Astrocyte of the cerebellum (primary cell): Measurements from ENCODE around the gene RHCE.
A peak's percentile ranks its signal among the peaks of the same experiment; 100 is the strongest.
"Not testable (repeated sequence)": the region's sequence is repeated elsewhere in the genome, so short reads cannot be mapped to it uniquely, and the experiment has no call there.

ENCODE experiments used
- DNase-seq: peaks from one replicate; pipeline ENCODE4 v3.0.0-alpha.2; 2011; ENCODE audit warnings: low read depth
- H3K4me3 ChIP-seq: 2 replicates; pipeline ENCODE4 v1.5.1; 2011; ENCODE audit warnings: mild to moderate bottlenecking, low read depth, low read length, moderate library complexity
- CTCF ChIP-seq: IDR thresholded peaks from 2 replicates; pipeline ENCODE4 v1.5.1; 2012; ENCODE audit warnings: low read length, low read depth, moderate library complexity, mild to moderate bottlenecking; ENCODE audit errors: missing control alignments
- in situ Hi-C: cut with HindIII; loops from 2 replicates; pipeline ENCODE4 v1.10.0; 2017; ENCODE audit warnings: low sequenced_read_pairs

Gene RHCE

GRCh38 chr1:25402947-25403803 is 17.4 kb downstream of the RHCE start:
- TF ChIP-seq CTCF: peak; percentile 15
- in situ Hi-C loops, H3K4me3 ChIP-seq, DNase-seq: not testable (repeated sequence)

GRCh38 chr1:25398079-25398478 is 22.5 kb downstream of the RHCE start:
- in situ Hi-C loops, DNase-seq, H3K4me3 ChIP-seq: not testable (repeated sequence)

- H3K4me3 ChIP-seq, in situ Hi-C loops, DNase-seq: not testable (repeated sequence)
Measured at GRCh38 chr1:25397549-25397948, 23.1 kb downstream of the RHCE start.

- no peak overlapping the region for H3K4me3 ChIP-seq
- in situ Hi-C loops: no loop called here
- no peak for DNase-seq
- TF ChIP-seq CTCF: no peak
Measured at GRCh38 chr1:25392841-25393240, 27.8 kb downstream of the RHCE start.

GRCh38 chr1:25389721-25390120 is 30.9 kb downstream of the RHCE start:
- H3K4me3 ChIP-seq, in situ Hi-C loops, DNase-seq: not testable (repeated sequence)

- DNase-seq, H3K4me3 ChIP-seq, in situ Hi-C loops: not testable (repeated sequence)
Measured at GRCh38 chr1:25388691-25389090, 31.9 kb downstream of the RHCE start.

- DNase-seq, in situ Hi-C loops, H3K4me3 ChIP-seq: not testable (repeated sequence)
Measured at GRCh38 chr1:25387096-25387495, 33.5 kb downstream of the RHCE start.

GRCh38 chr1:25383875-25384274 is 36.8 kb downstream of the RHCE start:
- in situ Hi-C loops, DNase-seq, H3K4me3 ChIP-seq: not testable (repeated sequence)

- H3K4me3 ChIP-seq, DNase-seq, in situ Hi-C loops: not testable (repeated sequence)
Measured at GRCh38 chr1:25383090-25383489, 37.5 kb downstream of the RHCE start.

GRCh38 chr1:25382543-25382942 is 38.1 kb downstream of the RHCE start:
- in situ Hi-C loops, H3K4me3 ChIP-seq, DNase-seq: not testable (repeated sequence)

- in situ Hi-C loops, H3K4me3 ChIP-seq, DNase-seq: not testable (repeated sequence)
Measured at GRCh38 chr1:25378367-25378766, 42.3 kb downstream of the RHCE start.

- H3K4me3 ChIP-seq, in situ Hi-C loops: not testable (repeated sequence)
- DNase-seq: peak; percentile 65
Measured at GRCh38 chr1:25371757-25372156, 48.9 kb downstream of the RHCE start.

- in situ Hi-C loops, H3K4me3 ChIP-seq, DNase-seq: not testable (repeated sequence)
Measured at GRCh38 chr1:25369691-25370271, 50.8 kb downstream of the RHCE start.
